ENCODE results near the gene CFAP91.
A peak's percentile ranks its signal among the peaks of the same experiment; 100 is the strongest.

Gene CFAP91

GRCh38 chr3:119702530-119703527, at the start of gene CFAP91:
Gene CFAP91, plus strand, starts transcription at chr3:119703022. Its CDS starts 77 bp downstream, at chr3:119703099.
- peak; percentile 86 for DNase-seq

GRCh38 chr3:119653876-119654275, 48.9 kb upstream of the CFAP91 start:
- DNase-seq: no peak

DNA sequence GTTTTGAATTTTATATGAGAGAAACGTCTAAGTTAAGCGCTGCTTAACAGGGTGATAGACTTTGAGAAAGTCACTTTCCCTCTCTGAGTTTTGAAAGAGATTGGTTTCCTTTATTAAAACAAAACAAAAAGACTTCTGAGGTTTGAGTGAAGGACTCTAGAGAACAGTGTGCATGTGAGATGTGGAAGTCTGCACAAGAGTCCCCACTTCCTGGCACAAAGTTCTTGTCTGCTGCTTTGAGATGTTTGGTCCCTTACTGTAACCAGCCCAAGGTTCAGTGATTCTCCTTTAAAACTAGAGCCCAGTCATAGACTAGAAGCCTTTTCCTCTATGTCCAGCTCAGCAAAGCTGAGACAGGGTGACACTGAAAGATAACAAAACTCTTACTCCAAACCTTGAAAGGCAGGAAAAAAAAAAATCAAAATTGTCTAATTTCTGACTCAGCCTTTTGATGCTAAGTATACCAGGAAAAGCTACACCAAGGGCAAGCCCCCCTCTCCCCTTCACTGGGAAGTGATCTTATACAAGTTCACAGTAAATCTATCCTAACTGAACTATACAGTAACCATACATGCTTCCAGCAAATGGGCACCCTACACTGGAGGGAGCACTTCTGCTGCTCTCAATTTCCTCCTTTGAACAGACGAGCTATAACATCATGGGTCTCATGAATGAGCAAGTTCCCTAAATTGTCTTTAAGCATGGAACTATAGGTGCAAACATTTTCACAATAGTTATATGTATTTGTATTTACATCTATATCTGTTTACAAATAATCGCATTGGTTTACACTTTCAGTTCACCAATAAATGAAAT, 44.7 kb upstream of the CFAP91 start:
- no peak for DNase-seq

DNA sequence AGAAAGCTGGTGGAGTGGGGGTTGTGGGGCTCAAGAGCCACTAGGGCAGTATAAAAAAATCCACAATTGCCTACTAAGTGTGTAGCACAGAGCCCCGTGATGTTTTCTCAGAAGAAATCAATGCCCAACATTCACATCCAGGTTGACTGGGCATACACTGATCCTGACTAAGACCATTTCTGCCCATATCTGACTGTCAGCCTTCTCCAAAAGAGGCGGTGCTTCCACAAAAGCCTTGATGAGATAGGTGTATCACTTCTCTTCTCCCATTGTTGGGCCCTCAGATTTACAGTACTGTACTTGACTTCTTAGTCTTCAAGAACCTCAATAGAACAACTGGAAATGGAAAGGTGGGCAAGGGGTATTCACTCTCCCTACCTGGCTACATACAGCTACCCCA, 43.8 kb upstream of the CFAP91 start:
- no peak for DNase-seq

- no peak for DNase-seq
These were observed 43.1 kb upstream of the CFAP91 start for GRCh38 chr3:119659606-119660291.

DNA sequence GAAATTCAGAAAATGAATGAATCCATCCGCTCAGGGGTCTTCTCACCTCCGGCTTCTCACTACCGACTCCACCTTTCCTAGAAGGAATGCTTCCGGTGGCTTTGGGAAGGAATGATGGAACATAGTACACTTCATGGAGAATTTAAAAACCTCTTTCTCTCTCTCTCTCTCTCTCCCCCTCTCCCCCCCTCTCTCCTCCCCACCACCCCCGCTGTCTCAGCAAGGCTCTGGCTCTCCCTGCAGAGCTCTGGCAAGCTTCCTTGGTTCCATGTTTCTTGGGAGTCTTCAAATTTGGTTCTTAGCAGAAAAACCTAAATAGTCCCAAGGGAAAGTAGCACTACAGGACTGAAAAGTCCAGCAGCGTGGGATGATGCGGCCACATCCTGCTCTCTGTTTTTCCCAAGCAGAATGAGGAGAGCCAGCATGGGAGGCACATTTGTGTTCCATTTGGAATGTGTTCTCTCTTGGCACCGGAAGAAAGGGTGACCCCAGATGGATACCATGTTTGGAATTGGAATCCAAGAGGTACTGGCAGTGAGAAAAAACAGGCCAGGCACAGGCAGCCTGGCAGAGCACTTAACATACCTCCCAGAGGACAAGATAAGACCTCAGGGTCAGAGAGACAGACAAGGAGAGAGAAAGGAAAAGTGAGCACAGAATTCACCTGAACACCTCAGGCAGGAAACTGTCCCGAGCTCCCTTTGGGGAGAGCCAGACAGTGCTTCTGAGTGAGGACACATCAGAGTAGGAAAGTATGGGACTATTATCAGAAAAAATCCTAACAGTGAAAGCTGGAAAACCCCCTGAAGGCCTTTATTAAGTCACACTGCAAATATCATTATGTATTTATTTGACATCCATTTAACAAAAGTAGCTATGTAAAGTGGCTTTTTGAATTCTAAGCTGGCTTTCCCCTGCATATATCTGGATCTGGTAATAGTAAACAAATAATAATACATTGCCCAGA, 42.1 kb upstream of the CFAP91 start, which contains the start of gene POPDC2:
Gene POPDC2 (minus strand): TSS at position 116 of the 967 bp plus-strand sequence. CDS start 166 bp downstream, outside the sequence.
- no peak for DNase-seq

DNA sequence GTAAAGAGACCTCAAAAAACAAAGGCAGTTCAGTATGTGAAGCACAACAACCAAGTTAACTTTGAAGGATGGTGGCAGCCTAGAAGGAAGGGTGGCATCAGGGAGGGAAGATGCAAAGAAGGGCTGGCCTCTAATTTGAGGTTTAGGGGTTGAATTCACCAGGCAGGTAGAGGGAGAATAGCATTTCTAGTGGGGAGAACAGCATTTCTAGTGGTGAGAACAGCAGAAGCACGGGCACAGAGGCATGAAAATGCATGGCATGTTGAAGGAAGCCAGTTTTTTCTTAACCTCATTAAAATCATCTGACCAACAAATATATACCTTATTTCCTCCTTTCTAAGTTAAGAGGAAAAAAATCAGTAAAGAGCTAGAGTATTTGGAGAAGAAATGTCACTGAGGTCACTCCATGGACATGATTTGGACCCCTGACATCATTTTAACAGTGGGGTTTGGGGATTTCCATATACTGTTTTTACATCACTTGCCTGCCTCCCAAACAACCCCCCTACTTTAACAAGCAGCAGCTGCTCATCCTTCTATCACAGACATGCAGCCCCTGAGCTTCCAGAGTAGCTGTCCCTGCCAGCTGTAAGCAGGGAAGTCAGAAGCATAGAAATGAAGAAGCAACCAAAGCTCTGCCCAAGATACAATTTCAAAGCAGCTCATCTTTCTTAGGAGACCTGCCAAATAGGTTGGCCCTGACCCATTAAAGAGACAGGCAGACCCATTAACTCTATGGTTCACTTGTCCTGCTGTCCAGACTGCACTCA, 40.0 kb upstream of the CFAP91 start:
- no peak for DNase-seq

- DNase-seq: no peak
These were observed 38.9 kb upstream of the CFAP91 start for GRCh38 chr3:119663885-119664284.

DNA sequence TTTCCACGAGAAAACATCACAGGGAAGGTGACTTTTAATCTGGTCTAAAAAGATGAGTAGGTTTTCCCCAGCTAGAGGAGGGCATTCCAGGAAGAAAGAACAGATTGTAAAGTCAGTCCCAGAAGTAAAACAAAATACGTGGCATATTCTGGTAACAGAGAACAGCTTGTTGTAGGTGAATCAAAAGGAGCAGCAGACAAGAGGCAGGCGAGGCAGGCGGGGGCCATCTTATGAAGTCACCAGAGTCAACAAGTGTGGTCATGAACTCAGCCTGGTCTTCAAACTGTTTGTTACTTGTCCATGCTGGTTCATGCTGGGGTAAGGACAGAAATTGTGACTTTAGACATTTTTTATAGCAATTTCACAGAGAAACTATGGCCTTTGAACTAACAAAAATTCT, 38.5 kb upstream of the CFAP91 start:
- no peak for DNase-seq

GRCh38 chr3:119664850-119665379, 37.9 kb upstream of the CFAP91 start:
- no peak for DNase-seq

- no peak for DNase-seq
These were observed 36.8 kb upstream of the CFAP91 start for GRCh38 chr3:119665954-119666559.

DNA sequence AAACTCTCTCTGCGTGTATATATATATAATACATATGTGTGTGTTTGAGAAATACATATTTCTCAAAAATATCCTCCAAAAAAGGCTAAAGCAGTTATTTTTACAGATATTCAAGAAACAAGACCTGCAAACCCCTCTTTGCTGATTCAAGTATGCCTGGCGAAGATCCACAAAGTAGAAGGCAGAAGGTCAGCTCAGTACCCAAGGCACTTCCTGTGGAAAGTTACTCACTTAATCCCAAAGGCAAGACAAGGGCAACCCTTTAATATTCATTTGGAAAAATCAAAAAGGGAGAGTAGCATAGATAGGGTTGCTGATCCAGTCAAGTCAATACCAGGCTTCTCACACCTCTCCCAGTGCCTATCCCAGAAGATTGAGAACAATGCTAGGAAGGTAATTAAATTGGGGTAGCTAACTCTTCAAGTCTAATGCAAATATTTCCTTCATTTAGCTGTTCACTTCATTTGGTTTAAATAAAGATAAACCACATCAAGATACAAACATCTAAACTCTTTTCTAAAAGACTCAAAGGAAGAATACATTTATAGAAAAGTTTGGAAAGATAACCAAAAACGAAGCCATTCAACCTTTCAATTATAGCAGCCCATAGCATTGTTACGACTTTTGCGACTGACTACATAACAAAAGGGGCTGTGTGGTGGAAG, 32.8 kb upstream of the CFAP91 start:
- DNase-seq: no peak

GRCh38 chr3:119672776-119673175, 30.0 kb upstream of the CFAP91 start:
- no peak for DNase-seq

DNA sequence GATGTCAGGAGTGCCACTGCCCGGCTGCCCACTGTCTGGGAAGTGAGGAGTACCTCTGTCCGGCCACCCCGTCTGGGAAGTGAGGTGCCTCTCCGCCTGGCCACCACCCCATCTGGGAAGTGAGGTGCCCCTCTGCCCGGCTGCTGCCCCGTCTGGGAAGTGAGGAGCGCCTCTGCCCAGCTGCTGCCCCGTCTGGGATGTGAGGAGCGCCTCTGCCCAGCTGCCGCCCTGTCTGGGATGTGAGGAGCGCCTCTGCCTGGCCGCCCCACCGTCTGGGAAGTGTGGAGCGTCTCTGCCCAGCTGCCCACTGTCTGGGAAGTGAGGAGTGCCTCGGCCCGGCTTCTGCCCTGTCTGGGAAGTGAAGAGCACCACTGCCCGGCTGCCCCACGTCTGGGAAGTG, 28.9 kb upstream of the CFAP91 start:
- no peak for DNase-seq

DNA sequence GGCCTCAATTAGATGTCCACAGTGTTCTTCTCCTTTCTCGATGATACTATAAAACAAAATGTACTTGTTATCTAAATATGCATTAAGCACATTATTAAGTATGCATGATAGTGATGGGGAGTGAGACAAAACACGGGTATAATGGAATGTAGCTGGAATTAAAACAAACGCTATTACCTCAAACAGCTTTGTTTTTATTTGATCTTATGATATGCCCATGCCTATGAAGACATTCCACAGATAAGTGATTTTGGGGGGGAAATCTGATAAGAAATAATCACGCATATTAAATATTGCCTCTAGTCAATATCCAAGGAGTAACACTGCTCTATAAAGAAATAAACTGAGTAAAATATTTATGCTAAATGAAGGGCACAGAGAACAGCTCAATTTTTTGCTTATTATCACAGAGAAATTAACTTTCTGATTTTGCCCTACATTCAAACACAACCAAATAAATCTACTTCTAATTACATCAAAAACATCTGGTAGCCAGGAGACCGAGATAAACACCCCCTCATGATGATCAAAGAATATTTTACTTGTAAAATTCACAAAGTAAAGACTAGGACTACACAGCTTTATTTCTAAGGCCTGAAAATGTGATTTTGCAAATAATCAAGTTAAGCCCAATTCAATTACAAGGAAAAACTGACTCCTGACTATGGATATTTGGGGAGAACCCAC, 27.5 kb upstream of the CFAP91 start:
- DNase-seq: no peak

- no peak for DNase-seq
These were observed 26.8 kb upstream of the CFAP91 start for GRCh38 chr3:119676020-119676419.

DNA sequence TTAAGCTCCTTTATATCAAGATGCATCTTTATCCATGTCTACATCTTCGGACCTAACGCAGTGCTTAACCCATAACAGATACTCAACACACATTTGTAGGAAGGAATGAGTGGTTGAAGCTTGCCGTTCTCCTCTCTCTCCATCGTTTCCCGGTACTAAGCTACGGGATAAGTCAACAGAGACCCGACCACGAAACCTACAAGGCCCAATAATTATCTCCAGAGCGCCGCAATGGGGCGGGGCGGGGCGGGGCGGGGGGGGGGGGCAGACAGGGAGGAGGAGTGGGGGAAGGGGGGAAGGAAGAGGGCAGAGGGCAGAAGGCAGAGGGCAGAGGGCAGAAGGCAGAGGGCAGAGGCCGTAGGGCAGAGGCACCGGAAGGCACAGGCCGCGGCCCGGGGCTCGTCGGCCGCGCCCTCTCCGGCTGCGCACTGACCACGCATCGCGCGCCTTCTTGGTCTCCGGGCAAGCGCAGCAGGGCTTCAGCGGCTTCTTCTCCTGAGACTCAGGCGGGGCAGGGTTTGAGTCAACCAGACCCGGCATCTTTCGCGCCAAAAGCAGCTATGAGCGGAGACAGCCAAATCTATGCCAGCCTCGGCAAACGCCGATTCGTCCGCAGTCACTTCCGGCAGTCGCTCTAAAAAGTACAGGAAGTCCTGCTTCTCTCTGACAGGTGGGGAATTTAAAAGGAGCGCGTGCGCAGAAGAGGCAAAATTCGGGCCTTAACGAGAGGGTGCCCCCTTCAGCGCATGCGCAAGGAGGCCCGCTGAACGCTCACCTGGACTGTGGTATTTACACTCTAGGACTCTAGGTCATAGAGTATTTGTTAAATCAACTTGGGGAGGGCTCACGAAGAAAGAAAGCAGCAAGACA, 25.8 kb upstream of the CFAP91 start, which contains the start of gene COX17:
Gene COX17 (minus strand): TSS at position 636 of the 870 bp plus-strand sequence. CDS start 96 bp downstream, at position 540.
- DNase-seq: peak; percentile 86

GRCh38 chr3:119677641-119677934, 25.2 kb upstream of the CFAP91 start:
- no peak for DNase-seq
